ENCODE results near the gene AUP1. TPM values are rescaled to one million over a fixed set of nuclear protein-coding genes. Genes with fewer than 3 reads are reported as not detected.

Gene AUP1
- total and polyA plus RNA-seq, 2 donors (not counting 1 experiment from before 2014, with no cell fraction given), result 54.0 to 70.4 TPM

GRCh38 chr2:74503506-74504475 lies 25.7 kb downstream of the AUP1 start:
- H3K4me2 ChIP-seq (ENCODE audit: extremely low read depth, insufficient read depth, low read length), result peak overlapping the region; percentile 90
- H3K27ac ChIP-seq (ENCODE audit: insufficient read depth, low read length), result peak overlapping the region; percentile 75
- H2AFZ ChIP-seq (ENCODE audit: low read length), result peak overlapping the region; percentile 28
- H3K9ac ChIP-seq (ENCODE audit: insufficient read depth, low read length), result peak overlapping the region; percentile 48
- peaks cover 4% of the 10 kb centered on the region for H3K36me3 ChIP-seq (ENCODE audit: control insufficient read depth, insufficient read depth, low read length)
- peaks cover 13% of the 10 kb centered on the region for H3K4me1 ChIP-seq (ENCODE audit: control insufficient read depth, extremely low read depth, insufficient read depth, low read length)
- no peak for DNase-seq (ENCODE audit: low read depth in 2 of 2)
- peak overlapping the region; percentile 9 to 69 (median 48) for H3K4me3 ChIP-seq (replicated peaks in 1 of 4; ENCODE audit: control extremely low read depth in 1 of 4, insufficient read depth in 1 of 4, low read depth in 3 of 4, low read length in 4 of 4)
- TF ChIP-seq EZH2 (IDR thresholded peaks at IDR 0.05; ENCODE audit: low read length, missing control alignments), result no peak
- TF ChIP-seq, protein P1, sequence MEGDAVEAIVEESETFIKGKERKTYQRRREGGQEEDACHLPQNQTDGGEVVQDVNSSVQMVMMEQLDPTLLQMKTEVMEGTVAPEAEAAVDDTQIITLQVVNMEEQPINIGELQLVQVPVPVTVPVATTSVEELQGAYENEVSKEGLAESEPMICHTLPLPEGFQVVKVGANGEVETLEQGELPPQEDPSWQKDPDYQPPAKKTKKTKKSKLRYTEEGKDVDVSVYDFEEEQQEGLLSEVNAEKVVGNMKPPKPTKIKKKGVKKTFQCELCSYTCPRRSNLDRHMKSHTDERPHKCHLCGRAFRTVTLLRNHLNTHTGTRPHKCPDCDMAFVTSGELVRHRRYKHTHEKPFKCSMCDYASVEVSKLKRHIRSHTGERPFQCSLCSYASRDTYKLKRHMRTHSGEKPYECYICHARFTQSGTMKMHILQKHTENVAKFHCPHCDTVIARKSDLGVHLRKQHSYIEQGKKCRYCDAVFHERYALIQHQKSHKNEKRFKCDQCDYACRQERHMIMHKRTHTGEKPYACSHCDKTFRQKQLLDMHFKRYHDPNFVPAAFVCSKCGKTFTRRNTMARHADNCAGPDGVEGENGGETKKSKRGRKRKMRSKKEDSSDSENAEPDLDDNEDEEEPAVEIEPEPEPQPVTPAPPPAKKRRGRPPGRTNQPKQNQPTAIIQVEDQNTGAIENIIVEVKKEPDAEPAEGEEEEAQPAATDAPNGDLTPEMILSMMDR (conservative IDR thresholded peaks at IDR 0.05 in 1 of 2, IDR thresholded peaks at IDR 0.05 in 1 of 2; ENCODE audit: low read depth in 1 of 2, low read length in 2 of 2), result no peak
- H3K27me3 ChIP-seq (ENCODE audit: control insufficient read depth, insufficient read depth, low read length), result no peaks in the 10 kb centered on the region
- no peaks in the 10 kb centered on the region for H4K20me1 ChIP-seq (ENCODE audit: control insufficient read depth, extremely low read depth, insufficient read depth, low read length)
- peaks cover 15% of the 10 kb centered on the region for H3K79me2 ChIP-seq (ENCODE audit: control insufficient read depth, insufficient read depth, low read length)
- no peaks in the 10 kb centered on the region for H3K9me3 ChIP-seq (ENCODE audit: control insufficient read depth, insufficient read depth, low read depth, low read length)

DNA sequence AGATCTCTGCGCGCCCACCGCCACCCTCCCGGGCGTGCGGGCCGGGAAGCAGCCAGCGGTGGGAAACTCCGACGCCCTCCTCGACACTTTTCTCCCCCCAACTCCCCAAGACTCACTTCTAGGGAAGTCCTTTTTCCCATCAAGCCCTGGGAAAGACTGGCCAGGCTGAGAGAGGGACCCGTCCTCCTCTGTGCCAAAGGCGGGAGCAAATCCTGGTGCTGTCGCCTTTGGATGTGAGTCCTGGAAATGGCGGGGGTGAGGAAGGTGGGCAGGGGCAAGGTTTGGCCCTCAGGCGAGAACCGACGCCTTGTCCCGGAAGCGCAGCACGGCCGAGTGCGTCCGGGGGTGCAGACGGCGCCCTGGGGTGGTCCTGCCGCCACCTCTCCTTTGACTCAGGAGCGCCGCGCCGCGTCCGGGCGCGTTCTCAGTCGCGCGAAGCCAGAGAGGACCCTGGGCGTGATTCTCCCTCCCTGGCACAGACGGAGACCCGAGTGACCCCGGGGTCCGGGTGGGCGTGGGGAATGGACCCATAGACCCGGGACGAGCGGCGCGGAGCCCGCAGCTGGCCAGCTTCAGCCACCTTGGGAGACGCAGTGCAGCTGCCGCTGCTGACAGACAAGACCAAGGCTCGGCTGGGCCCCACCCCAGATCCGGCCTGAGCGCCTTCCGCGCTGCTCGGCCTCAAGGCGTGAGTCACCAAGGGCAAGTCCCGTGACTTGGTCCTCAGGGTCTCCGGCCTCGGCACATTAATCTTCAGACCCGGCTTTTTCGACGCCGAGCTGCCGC lies 26.6 kb downstream of the AUP1 start:
- peak overlapping the region; percentile 48 for H3K9ac ChIP-seq (ENCODE audit: insufficient read depth, low read length)
- peak overlapping the region; percentile 9 to 69 (median 48) for H3K4me3 ChIP-seq (replicated peaks in 1 of 4; ENCODE audit: control extremely low read depth in 1 of 4, insufficient read depth in 1 of 4, low read depth in 3 of 4, low read length in 4 of 4)
- H3K79me2 ChIP-seq (ENCODE audit: control insufficient read depth, insufficient read depth, low read length), result peaks cover 15% of the 10 kb centered on the region
- H3K4me2 ChIP-seq (ENCODE audit: extremely low read depth, insufficient read depth, low read length), result peak overlapping the region; percentile 90
- peaks cover 17% of the 10 kb centered on the region for H3K4me1 ChIP-seq (ENCODE audit: control insufficient read depth, extremely low read depth, insufficient read depth, low read length)
- H2AFZ ChIP-seq (ENCODE audit: low read length), result peak overlapping the region; percentile 66
- no peak for TF ChIP-seq EZH2 (IDR thresholded peaks at IDR 0.05; ENCODE audit: low read length, missing control alignments)
- TF ChIP-seq, protein P1 (conservative IDR thresholded peaks at IDR 0.05 in 1 of 2, IDR thresholded peaks at IDR 0.05 in 1 of 2; ENCODE audit: low read depth in 1 of 2, low read length in 2 of 2), result peak; percentile 34 to 39
- H4K20me1 ChIP-seq (ENCODE audit: control insufficient read depth, extremely low read depth, insufficient read depth, low read length), result no peaks in the 10 kb centered on the region
- peaks cover 4% of the 10 kb centered on the region for H3K36me3 ChIP-seq (ENCODE audit: control insufficient read depth, insufficient read depth, low read length)
- DNase-seq (ENCODE audit: low read depth in 2 of 2), result peak; percentile 81 to 90
- peak overlapping the region; percentile 75 for H3K27ac ChIP-seq (ENCODE audit: insufficient read depth, low read length)
- no peaks in the 10 kb centered on the region for H3K9me3 ChIP-seq (ENCODE audit: control insufficient read depth, insufficient read depth, low read depth, low read length)
- no peaks in the 10 kb centered on the region for H3K27me3 ChIP-seq (ENCODE audit: control insufficient read depth, insufficient read depth, low read length)
